Endothelial cell (in vitro differentiated cells): ENCODE results near the gene PDX1. TPM values are rescaled to one million over a fixed set of nuclear protein-coding genes. Genes with fewer than 3 reads are reported as not detected.

Experiments used
- DNase-seq: peaks from one replicate; pipeline ENCODE4 v3.0.0; 2021; ENCODE audit warnings: low spot score
- H3K27ac Mint-ChIP-seq: one replicate; pipeline ENCODE4 v1.8.0; 2021; ENCODE audit warnings: mixed read lengths, inconsistent platforms; ENCODE audit not compliant: unreplicated experiment
- H3K27me3 Mint-ChIP-seq: one replicate; pipeline ENCODE4 v1.8.0; 2021; ENCODE audit warnings: mild to moderate bottlenecking, moderate library complexity, mixed read lengths, inconsistent platforms; ENCODE audit not compliant: unreplicated experiment
- H3K36me3 Mint-ChIP-seq: one replicate; pipeline ENCODE4 v1.8.0; 2021; ENCODE audit warnings: mild to moderate bottlenecking, low read depth, mixed read lengths, inconsistent platforms; ENCODE audit not compliant: unreplicated experiment
- H3K4me1 Mint-ChIP-seq: one replicate; pipeline ENCODE4 v1.8.0; 2021; ENCODE audit warnings: mild to moderate bottlenecking, mixed read lengths, inconsistent platforms; ENCODE audit not compliant: unreplicated experiment
- H3K4me3 Mint-ChIP-seq: one replicate; pipeline ENCODE4 v1.8.0; 2021; ENCODE audit warnings: mild to moderate bottlenecking, mixed read lengths, inconsistent platforms; ENCODE audit not compliant: unreplicated experiment
- H3K9me3 Mint-ChIP-seq: one replicate; pipeline ENCODE4 v1.8.0; 2021; ENCODE audit warnings: mixed read lengths, inconsistent platforms; ENCODE audit not compliant: unreplicated experiment
- total RNA-seq: library from RNA; stranded (reverse); fragmentation: NEBNext Ultra II Directional; extraction: Animal tissue kit (Norgen Biotek cat#: 25700); gene quantifications from one replicate; pipeline ENCODE4 v1.2.1, GENCODE V29; 2021; ENCODE audit not compliant: unreplicated experiment
- TF ChIP-seq, protein P1 (sequence below): fragments of 200-600 bp; sonication (generic); IDR thresholded peaks from one replicate; pipeline ENCODE4 v1.5.0; 2021; ENCODE audit warnings: antibody characterized with exemption; ENCODE audit not compliant: unreplicated experiment

Gene PDX1
- total RNA-seq, 1 donor from 2014 or later, result 0.59 TPM

DNA sequence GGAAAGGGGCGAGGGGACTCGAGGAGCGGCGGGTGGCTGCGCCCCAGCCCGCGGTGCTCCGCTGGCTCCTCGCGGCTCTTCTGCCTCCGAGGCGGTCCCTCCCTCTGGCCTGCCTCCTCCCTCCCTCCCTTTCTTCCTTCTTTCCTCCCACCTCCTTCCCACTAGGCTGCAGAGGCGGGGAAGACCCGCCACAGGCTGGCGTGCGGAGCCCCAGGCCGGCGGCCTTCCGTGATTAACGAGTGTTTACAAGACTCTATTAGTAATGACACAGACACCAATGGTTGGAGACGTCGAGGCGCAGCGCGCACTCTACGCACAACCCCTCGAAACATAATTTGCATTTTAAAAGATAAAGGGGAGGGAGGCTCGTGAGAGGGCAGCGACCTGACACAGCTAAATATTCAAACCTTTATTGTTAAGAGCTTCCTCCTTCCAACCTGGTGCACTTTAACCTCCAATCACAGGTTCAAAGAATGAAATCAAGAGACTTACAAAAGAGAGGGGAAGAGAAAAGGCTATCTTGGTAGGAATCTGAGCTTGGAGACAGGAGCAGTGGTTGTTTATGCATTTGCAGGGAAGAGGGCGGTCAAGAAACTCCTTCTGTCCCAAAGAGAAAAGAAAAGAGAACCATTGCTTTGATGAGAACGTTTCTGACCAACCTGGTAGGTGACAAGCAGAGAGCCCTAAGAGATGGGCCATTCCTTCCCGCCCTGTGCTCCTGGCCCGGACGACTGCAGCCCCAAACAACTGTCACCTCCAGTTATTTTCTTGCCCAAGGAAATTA, 49.5 kb downstream of the PDX1 start, which contains the start of gene CDX2:
Gene CDX2, minus strand, starts transcription at position 234 of the 784 bp plus-strand sequence. CDS start 309 bp downstream, outside the sequence.
- H3K36me3 Mint-ChIP-seq, result peaks cover 5% of the 10 kb centered on the region
- DNase-seq, result no peak
- H3K4me3 Mint-ChIP-seq, result no peak within 1 kb of the TSS
- peaks cover 44% of the 10 kb centered on the region for H3K27me3 Mint-ChIP-seq
- no peaks in the 10 kb centered on the region for H3K9me3 Mint-ChIP-seq
- H3K4me1 Mint-ChIP-seq, result peaks cover 37% of the 10 kb centered on the region
- TF ChIP-seq, protein P1, sequence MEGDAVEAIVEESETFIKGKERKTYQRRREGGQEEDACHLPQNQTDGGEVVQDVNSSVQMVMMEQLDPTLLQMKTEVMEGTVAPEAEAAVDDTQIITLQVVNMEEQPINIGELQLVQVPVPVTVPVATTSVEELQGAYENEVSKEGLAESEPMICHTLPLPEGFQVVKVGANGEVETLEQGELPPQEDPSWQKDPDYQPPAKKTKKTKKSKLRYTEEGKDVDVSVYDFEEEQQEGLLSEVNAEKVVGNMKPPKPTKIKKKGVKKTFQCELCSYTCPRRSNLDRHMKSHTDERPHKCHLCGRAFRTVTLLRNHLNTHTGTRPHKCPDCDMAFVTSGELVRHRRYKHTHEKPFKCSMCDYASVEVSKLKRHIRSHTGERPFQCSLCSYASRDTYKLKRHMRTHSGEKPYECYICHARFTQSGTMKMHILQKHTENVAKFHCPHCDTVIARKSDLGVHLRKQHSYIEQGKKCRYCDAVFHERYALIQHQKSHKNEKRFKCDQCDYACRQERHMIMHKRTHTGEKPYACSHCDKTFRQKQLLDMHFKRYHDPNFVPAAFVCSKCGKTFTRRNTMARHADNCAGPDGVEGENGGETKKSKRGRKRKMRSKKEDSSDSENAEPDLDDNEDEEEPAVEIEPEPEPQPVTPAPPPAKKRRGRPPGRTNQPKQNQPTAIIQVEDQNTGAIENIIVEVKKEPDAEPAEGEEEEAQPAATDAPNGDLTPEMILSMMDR, result no peak
- H3K27ac Mint-ChIP-seq, result peak within 1 kb of the TSS; percentile 25

DNA sequence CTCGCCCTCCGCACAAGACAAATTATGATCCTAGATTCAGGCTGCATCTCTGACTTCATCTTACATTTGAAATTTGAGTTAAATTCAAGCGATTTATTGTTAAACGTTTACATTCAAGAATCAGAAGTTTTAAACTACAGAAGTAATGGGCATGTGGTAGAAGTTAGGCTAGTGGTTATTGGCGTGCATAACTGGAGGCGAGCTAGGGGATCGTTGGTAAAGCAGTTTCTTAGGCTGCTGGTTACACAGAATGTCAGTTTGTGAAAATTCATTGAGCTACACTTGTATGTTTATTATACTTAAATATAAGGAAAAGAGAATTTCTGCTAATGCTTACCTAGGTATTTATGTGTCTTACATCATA, 50.0 kb downstream of the PDX1 start:
- TF ChIP-seq, protein P1, result no peak
- DNase-seq, result no peak
- Mint-ChIP-seq H3K27ac (peak overlapping the region; percentile 25), H3K4me1 (peaks cover 37% of the 10 kb centered on the region), H3K9me3 (no peaks in the 10 kb centered on the region), H3K27me3 (peaks cover 42% of the 10 kb centered on the region), H3K4me3 (no peak overlapping the region), H3K36me3 (peaks cover 5% of the 10 kb centered on the region)

DNA sequence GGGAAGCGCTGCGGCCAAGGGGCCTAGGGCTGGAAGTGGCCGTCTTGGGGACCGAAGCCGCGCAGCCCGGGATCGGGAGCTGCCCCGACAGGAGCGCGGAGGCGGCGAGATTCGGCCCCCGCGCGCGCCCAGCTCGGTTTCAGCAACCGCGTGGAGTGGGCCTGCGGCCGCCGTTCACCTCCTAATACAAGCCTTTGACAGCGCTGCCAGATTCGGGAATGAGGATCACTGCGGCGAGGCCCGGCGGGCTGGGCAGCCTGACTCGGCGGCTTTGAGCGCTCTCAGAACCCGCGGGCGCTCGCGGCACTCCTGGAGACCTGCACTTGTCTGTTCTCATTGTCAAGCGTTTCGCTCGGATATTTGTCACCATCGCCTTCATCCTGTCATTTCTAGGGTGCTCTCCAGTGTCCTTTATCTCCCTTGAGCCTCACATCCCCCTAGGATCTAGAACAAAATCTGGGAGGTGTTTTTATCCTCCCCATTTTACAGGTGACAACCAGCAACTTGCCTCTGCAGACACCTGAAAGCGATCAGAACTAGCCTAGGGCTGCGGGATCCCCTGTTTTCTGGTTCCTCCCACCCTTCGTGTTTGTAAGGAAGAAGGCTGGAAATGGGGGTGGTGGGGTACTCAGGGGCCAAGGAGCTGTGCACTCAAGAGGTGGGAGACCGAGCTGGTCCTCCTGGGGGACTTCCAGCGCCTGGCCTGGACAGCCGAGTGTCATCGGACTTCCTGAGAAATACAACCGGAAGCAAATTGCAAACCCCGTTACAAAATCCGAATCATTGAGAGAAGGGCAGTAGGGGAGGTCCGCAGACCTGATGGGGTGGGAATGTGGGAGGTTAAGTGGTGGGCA, 50.8 kb downstream of the PDX1 start:
- TF ChIP-seq, protein P1, result no peak
- DNase-seq, result no peak
- H3K27me3 Mint-ChIP-seq, result peaks cover 42% of the 10 kb centered on the region
- H3K4me3 Mint-ChIP-seq, result no peak overlapping the region
- no peaks in the 10 kb centered on the region for H3K9me3 Mint-ChIP-seq
- H3K4me1 Mint-ChIP-seq, result peaks cover 40% of the 10 kb centered on the region
- H3K36me3 Mint-ChIP-seq, result peaks cover 5% of the 10 kb centered on the region
- peak overlapping the region; percentile 18 for H3K27ac Mint-ChIP-seq

DNA sequence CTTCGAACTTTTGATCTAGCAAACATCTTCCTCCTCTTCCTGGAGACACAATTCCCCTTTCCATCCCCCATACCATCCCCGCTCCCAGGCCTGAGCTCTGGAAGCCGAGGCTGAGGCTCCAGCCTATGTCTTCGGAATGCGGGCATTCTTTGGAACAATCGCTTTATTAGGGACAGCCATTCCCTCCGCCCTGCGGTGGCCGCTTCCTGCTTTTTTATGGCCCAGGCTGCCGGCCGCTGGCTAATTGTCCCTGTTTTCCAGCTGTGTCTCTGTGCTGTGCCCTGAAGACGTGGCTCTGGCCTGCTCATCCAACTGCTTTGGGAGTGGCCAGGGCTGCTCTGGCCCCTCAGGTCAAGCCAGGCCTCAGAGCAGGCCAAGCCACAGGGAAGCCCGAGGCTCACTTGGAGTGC, 51.4 kb downstream of the PDX1 start:
- TF ChIP-seq, protein P1, result no peak
- peak; percentile 65 for DNase-seq
- Mint-ChIP-seq H3K4me1 (peaks cover 41% of the 10 kb centered on the region), H3K27me3 (peaks cover 36% of the 10 kb centered on the region), H3K36me3 (peaks cover 5% of the 10 kb centered on the region), H3K4me3 (no peak overlapping the region), H3K27ac (peak overlapping the region; percentile 36), H3K9me3 (no peaks in the 10 kb centered on the region)
